ENCODE results near the gene DPYSL5.
"Not testable (repeated sequence)": the region's sequence is repeated elsewhere in the genome, so short reads cannot be mapped to it uniquely, and the experiment has no call there.

Gene DPYSL5

GRCh38 chr2:26876260-26876659 is 28.3 kb downstream of the DPYSL5 start:
- DNase-seq = no peak

- DNase-seq = no peak
These were observed 29.3 kb downstream of the DPYSL5 start for GRCh38 chr2:26877276-26877675.

- DNase-seq = no peak
These were observed 32.2 kb downstream of the DPYSL5 start for GRCh38 chr2:26880161-26880560.

GRCh38 chr2:26880910-26881435 is 33.0 kb downstream of the DPYSL5 start:
- DNase-seq = no peak

GRCh38 chr2:26882220-26882619 is 34.3 kb downstream of the DPYSL5 start:
- DNase-seq = not testable (repeated sequence)

GRCh38 chr2:26883956-26884355 is 36.0 kb downstream of the DPYSL5 start:
- no peak for DNase-seq

GRCh38 chr2:26884486-26884885 is 36.6 kb downstream of the DPYSL5 start:
- no peak for DNase-seq

- no peak for DNase-seq
These were observed 37.9 kb downstream of the DPYSL5 start for GRCh38 chr2:26885651-26886329.

GRCh38 chr2:26886736-26887135 is 38.8 kb downstream of the DPYSL5 start:
- no peak for DNase-seq

GRCh38 chr2:26887151-26887550 is 39.2 kb downstream of the DPYSL5 start:
- no peak for DNase-seq

- no peak for DNase-seq
These were observed 41.9 kb downstream of the DPYSL5 start for GRCh38 chr2:26889796-26890195.

GRCh38 chr2:26890341-26891000 is 42.5 kb downstream of the DPYSL5 start:
- DNase-seq = no peak

GRCh38 chr2:26892133-26892532 is 44.2 kb downstream of the DPYSL5 start:
- DNase-seq = no peak

GRCh38 chr2:26892922-26893524 is 45.1 kb downstream of the DPYSL5 start:
- no peak for DNase-seq

- DNase-seq = no peak
These were observed 46.2 kb downstream of the DPYSL5 start for GRCh38 chr2:26894136-26894535.

GRCh38 chr2:26897807-26898479 is 50.0 kb downstream of the DPYSL5 start:
- no peak for DNase-seq

- DNase-seq = no peak
These were observed 50.6 kb downstream of the DPYSL5 start for GRCh38 chr2:26898480-26899078.

GRCh38 chr2:26899500-26900164 is 51.7 kb downstream of the DPYSL5 start:
- no peak for DNase-seq

GRCh38 chr2:26900831-26901321 is 52.9 kb downstream of the DPYSL5 start:
- DNase-seq = no peak

- DNase-seq = no peak
These were observed 53.6 kb downstream of the DPYSL5 start for GRCh38 chr2:26901326-26902183.

GRCh38 chr2:26903676-26904075 is 55.7 kb downstream of the DPYSL5 start:
- DNase-seq = no peak

Data from activated naive CD4-positive, alpha-beta T cell treated with anti-CD3 and anti-CD28 coated beads, Interleukin-2, amount 50 U/mL, for 16 hours (primary cell).